Forelimb muscle (tissue), 1 donor: ENCODE data around the gene FAM210B. TPM values are rescaled to one million over a fixed set of nuclear protein-coding genes. Genes with fewer than 3 reads are reported as not detected.
"Not testable (repeated sequence)": the region's sequence is repeated elsewhere in the genome, so short reads cannot be mapped to it uniquely, and the experiment has no call there.

Experiments used
- DNase-seq: peaks from one replicate; pipeline ENCODE4 v3.0.0-alpha.2; 2013; ENCODE audit warnings: low read depth
- polyA plus RNA-seq: library from polyadenylated mRNA; unstranded; fragments of 120-200 nt; gene quantifications from one replicate; pipeline ENCODE4 v1.2.1, GENCODE V29; 2013; ENCODE audit not compliant: insufficient read length

Gene FAM210B
- polyA plus RNA-seq, 1 donor = 36.4 TPM

DNA sequence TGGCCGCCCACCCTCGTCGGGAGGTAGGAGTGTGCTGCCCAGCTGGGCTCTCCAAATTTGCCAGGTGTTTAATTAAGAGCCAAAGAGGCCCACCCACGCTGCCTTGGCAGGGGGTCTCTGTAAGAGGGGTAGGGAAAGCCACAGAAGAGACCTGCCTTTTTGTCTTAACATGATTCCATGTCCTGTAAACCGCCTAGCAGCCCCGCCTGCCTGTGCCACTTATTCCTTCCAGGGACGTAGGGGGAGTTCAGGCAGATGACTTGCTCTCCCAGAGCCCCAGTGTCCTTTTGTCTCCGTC is 2.1 kb downstream of the FAM210B start:
- no peak for DNase-seq

GRCh38 chr20:56361900-56362299 is 3.1 kb downstream of the FAM210B start:
- DNase-seq = no peak

DNA sequence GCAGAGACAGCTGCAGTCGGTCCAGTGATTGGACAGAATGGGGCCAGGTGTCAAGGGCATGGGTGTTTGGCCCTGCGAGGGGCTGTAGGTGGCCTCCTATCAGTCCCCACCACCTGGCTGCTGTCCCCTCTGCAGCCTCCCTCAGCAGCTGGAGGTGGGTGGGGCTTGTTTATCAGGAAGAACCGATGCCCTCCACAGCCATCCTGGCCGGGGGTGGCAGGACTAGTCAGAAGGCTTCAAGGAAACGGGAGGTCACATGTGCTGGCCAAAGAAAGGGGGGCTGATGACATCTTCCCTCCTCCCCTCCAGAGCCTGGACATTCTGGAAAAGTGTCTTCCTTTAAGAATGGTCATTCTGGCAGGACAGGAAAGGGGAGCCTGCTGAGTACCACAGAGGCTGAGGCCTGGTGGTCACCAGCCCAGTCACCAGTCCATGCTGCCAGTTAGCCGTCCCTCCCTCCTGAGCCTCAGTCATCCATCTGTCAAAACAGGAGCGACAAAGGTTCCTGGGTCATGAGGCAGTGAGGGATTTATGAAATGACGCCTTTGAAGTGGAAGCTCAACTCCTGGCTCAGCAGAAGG is 4.1 kb downstream of the FAM210B start:
- no peak for DNase-seq

DNA sequence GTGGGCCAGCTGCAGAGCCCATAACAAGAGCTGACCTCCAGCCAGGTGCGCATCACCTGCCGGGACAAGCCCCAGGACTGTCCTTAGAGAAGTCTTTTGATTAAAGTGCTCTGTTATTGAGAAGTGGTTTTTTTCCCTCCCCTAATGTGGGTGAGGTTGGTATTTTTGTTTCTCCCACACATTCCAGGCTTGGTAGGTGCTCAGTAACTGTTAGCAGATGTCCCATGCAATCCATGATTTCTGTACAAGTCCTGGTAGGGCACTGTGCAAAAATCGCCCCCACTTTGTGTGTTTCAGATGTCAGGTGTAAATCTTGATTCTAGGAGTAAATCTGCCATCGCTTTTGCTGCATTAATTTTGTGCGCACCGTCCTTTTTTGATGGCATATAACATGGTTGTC is 4.7 kb downstream of the FAM210B start:
- no peak for DNase-seq

- DNase-seq = no peak
Observed at GRCh38 chr20:56368351-56369134, 9.8 kb downstream of the FAM210B start.

DNA sequence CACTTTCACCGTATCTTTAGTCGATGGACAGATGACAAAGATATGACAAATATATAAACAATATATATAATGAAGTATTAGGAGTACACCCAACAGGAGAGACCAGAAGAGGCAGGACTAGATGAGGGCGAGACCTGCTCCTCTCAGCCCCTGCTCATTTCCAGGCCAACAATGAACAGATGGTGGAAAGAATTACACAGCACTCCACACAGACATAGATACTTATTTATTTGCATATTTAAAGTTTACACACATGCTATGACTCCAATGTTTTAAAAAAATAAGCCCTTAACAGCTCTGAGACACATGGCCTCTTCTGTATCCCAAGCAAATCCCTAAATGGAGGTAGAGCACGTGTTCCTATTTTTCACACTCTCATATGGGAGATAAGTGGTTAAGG is 10.4 kb downstream of the FAM210B start:
- DNase-seq = no peak

GRCh38 chr20:56371977-56372376 is 13.2 kb downstream of the FAM210B start:
- DNase-seq = no peak

- DNase-seq = no peak
Observed at GRCh38 chr20:56372850-56373249, 14.1 kb downstream of the FAM210B start.

- DNase-seq = no peak
Observed at GRCh38 chr20:56373942-56374341, 15.2 kb downstream of the FAM210B start.

DNA sequence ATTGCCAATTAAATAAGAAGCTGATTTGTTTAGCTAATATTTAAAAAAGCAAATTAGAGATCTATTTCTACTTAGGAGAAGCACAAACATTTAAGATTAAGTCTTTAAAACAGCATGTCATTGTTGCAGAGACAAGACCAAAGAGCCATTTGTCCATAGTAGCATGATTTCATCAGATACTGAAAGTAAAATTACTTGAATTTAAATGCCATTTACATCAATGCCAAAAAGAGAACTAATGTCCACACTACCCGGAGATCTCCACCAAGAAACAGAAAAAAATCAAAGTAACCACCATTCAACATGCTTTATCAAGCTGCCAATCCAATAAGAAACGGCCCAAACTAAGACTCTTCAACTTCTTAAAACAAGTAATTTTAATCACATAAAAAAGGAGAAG is 17.6 kb downstream of the FAM210B start:
- no peak for DNase-seq

DNA sequence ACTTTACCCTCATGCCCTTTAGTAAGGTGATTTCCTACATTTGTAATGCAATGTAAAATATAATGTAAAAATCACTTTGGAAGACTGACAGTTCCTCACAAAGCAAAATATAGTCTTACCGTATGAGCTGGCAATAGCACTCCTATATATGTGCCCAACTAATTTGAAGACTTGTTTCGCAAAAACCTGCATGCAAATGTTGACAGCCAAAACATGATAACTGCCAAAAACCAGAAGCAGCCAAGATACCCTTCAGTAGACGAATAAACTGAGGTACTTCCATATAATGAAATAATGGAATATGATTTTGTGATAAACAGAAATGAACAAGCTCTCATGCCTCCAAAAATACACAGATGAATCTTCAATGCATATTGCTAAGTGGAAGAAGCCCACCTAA is 19.6 kb downstream of the FAM210B start:
- DNase-seq = no peak

DNA sequence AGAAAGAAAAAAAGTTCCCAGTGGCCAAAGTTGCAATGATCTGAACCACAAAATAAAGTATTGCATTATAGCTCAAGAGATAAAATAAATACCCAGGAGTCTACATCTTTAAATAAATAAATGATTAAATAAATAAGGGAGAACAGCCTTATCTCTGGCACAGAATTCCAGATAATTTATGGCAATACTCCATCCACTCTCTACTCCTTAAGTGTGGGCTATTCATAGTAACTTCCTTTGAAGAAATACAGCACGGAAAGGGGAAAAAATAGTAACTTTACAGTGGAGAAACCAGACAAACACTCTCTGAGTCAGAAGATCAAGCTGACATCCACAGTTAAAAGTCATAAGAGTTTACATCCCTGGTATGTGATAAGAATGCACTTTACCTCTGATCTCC is 21.6 kb downstream of the FAM210B start:
- no peak for DNase-seq

DNA sequence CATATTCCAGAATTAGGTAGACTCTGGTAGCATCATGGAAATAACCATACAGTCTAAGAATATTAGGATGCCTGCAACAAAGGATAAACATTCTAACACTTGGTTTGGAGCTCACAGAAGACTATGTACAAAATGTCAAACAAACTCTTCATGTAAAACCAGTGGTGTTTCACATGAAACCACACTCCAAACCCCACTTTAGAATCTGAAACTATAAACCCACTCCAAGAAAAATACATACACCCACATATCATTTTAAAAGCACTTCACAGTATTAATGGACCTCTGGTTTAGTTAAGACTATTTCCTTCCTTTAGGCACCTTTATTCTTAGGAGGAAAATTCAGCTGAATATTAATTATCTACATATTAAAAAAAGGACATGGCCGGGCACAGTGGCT is 22.7 kb downstream of the FAM210B start:
- no peak for DNase-seq

DNA sequence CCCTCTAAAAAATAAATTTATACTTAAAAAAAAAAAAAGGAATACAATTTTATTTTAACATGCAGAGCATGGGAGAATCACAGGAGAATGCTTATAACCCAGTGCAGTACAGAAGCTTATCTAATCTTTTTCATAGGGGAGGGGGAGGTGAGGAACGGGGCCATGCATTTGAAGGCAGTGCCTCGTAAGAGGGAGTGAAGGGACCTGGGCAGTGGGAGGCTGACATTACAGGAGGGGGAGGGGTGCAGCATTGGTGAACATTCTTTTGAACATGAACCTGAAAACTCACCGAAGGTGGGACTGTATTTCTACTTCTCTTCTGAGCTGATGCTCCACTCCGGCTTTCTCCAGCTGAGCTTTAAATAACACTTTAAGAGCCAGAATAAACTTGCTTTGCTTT is 23.9 kb downstream of the FAM210B start:
- DNase-seq = no peak

DNA sequence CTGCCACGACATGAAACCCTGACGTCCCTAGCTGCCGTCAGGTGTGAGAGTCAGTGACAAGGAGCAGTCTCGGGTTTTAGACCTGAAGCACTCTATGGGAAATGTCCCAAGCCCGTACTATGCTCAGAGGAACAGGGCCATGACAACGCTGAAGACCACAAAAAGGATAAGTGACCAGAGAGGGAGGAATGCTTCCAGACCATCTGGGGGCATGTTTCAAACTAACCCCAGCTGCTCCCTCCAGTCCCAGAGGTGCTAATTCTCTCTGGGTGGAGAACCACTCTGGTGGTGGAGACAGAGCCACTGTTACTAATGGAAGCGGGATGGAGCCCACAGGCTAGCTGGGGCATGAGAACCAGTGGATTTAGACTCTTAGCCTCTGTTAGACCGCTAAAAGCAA is 24.6 kb downstream of the FAM210B start:
- no peak for DNase-seq

- no peak for DNase-seq
Observed at GRCh38 chr20:56385130-56385529, 26.4 kb downstream of the FAM210B start.

DNA sequence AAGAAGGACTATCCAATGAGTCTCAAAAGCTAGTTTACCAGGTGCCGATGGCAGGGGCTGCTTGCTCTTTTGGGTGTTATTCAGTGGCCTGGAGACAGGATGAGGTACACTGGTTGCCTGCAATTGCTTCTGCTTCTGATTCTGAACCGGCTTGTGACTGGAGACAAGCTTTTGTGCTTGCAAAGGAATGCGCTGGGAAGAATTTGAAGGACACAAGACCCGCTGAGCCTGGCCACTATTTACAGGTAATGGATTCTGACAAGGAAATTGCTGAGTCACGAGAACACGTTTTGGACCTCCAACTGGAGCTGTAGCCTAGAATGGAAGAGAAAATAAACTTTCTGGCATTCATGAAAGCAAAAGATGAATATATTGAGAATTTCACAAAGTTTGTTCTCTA is 27.4 kb downstream of the FAM210B start:
- DNase-seq = no peak

DNA sequence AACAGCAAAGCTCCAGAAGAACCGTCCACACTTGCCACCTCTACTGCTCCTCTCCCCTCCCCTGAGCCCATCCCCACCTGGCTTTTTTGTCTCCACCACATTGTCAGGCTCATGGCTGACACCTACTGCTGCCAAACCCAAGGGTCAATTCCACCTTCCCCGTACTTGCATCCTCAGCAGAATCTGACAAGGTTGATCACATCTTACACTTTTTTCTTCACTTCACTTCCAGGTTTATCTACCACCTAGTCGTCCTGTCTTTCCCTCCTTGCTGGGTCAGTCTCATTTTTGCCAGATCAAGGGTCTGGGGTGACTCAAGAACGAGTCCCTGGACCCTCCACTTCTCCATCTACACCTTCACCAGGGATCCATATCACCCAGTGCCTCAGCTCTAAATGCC is 30.1 kb downstream of the FAM210B start:
- no peak for DNase-seq

DNA sequence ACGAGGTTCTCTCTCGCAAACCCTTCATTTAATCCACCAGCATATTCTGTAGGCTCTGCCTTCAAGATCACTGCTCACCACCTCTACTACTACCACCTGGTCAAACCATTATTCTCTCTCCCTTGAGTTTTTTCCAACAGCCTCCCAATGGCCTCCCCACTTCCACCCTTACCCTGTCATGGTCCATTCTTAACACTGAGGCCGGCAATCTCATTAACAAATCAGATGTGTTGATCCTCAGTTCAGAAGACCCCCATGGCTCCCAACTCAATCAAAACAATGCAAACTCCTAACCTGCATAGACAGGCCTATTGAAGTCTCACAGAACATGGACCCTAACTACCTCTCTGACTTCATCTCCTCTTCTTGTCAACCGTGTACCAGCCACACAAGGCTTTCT is 31.0 kb downstream of the FAM210B start:
- DNase-seq = no peak

- not testable (repeated sequence) for DNase-seq
Observed at GRCh38 chr20:56390396-56390795, 31.6 kb downstream of the FAM210B start.

DNA sequence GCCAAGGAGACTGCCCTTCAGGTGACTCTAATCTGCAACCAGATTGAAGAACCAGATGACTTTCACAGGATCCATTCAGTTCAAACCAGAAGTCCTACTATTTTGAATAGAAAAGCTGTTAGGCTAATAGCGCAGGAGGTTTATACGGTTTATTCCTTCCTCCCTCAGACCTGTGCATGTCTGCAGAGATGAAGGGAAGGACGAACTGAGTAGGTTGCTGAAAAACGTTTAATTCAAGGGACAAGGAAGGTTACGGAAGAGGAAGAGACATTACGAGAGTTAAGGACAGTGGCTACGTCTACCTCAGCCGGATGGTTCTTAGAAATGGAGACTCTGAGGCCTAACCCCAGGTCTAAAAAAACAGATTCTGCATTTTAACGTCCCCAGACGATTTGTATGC is 32.3 kb downstream of the FAM210B start:
- no peak for DNase-seq

DNA sequence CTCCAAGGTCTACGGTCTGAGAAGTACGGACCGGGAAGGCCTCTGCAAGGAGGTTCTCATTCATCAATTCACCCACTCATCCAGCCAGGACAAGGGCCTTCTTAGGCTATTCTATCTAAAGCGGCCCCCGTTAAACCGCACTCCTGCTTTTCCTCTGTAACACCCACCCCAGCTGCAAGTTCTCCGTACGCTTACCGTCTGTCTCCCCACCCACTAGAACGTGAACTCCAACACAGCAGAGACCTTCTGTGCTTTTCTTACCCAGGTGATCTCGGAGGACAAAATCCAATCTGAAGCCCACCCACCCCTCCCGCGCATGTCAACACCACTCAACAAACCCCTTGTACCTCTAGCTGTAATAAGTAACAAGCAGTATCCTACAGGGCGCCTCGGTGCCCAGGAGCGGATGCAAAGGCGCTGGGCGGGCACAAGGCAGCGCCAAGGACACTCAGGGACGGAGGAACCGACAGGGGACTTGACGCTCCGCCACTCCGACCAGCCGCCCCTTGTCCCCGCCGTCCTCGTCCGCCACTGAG is 32.9 kb downstream of the FAM210B start:
- no peak for DNase-seq

GRCh38 chr20:56392132-56392880 is 33.5 kb downstream of the FAM210B start, which contains the start of the genes AURKA and CSTF1:
TSS of gene AURKA (minus strand) at chr20:56392215. CDS start at chr20:56388197, 4,018 bp downstream.
TSS of gene CSTF1 (plus strand) at chr20:56392645. CDS start at chr20:56395553, 2,908 bp downstream.
- DNase-seq = peak; percentile 99
